Skin of body (tissue), 2 donors: ENCODE results near the gene RBCK1. TPM values are rescaled to one million over a fixed set of nuclear protein-coding genes. Genes with fewer than 3 reads are reported as not detected.
A peak's percentile ranks its signal among the peaks of the same experiment; 100 is the strongest.
"Not testable (repeated sequence)": the region's sequence is repeated elsewhere in the genome, so short reads cannot be mapped to it uniquely, and the experiment has no call there.

Source experiments
- DNase-seq: peaks from one replicate; lab custom pipeline; 2025; lab: John Stamatoyannopoulos, UW
- total RNA-seq: library from RNA; depleted of rRNA; stranded (reverse); fragments of >200 nt; gene quantifications from one replicate; pipeline ENCODE4 v1.2.3, GENCODE V29; 2014

Gene RBCK1
- total RNA-seq, 1 donor from 2014 or later, result 34.0 TPM

DNA sequence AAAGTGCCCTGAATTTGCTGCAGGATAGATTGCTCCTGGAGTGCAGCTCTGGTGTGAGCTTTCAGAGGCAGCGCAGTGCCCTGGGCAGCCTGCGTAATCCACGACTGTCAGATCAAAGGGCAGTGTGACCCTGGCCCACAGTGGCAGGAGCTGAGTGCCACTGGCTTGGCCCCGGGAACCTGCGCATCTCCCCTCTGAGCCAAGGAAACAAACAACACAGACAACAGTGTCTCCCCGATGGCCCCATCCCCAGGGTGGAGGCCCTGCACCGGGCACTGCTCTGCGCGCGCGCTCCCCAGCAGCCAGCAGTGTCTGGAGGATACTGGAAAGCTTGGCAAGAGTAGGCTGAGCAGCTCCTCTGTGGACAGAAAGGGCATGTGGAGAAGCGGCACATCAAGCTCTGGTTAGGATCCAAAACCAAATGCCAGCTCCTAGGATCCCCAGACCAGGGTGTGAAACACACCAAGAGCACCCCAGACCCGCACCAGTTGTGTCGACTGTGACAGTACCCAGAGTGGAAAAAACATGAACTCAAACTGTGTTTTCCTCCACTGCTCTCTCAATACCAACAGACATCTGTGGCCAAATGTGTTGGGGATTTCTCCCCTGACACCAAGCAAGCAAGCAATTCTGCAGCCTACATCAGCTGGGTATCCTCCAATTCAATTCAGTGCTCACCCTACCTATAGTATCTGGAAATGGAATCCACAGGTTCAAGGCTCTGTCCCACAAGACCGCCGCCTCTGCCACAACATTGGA, 26.7 kb downstream of the RBCK1 start:
- DNase-seq, result no peak

GRCh38 chr20:435558-435957, 27.5 kb downstream of the RBCK1 start:
- no peak for DNase-seq

- no peak for DNase-seq
Observed at GRCh38 chr20:436476-436875, 28.4 kb downstream of the RBCK1 start.

DNA sequence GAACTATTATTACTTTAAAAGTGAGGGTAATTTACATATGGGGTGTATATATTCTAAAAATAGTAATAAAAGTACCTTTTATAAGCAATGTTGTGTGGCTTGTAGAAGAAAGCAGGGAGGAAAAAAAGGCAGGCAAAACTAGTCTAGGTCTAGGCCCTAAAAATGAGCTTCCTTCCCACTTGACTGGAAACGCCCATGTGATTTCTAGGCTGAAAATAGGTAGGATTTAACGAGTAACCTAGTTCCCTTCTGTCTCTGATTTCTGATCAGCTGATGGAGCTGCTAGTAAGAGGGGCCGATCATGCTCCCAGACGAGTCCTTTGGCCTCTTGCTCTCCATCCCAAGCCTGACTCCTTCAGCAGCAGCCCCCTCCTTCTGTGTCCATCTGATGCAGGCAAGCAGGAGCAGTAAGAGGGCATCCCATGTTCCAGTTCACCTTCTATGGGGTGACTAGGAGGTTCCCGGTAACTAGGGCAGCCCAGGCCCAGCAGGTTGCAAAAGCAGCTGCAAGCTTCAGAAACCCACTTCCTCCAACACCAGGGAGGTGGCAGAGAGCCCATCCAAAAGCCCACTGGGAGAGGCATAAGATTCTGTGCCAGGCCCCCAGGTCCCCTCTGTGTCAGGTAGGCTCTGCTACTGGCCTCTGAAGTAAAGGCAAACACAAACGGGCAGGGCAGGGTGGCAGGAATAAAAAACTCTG, 29.8 kb downstream of the RBCK1 start:
- DNase-seq, result no peak

GRCh38 chr20:438571-439469, 30.7 kb downstream of the RBCK1 start:
- DNase-seq, result no peak

GRCh38 chr20:440148-440547, 32.0 kb downstream of the RBCK1 start:
- no peak for DNase-seq

DNA sequence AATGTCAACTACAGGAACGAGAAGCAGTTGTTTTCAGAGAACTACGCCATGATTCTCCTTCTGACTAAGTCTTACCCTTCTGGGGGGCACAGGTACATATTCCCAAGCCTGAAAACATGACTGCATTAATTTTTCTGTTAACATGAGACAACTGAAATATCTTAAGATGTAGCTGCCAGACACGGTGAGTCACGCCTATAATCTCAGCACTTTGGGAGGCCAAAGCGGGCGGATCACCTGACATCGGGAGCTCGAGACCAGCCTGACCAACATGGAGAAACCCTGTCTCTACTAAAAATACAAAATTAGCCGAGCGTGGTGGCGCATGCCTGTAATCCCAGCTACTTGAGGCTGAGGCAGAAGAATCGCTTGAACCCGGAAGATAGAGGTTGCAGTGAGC, 32.5 kb downstream of the RBCK1 start:
- no peak for DNase-seq

GRCh38 chr20:443223-443775, 35.2 kb downstream of the RBCK1 start:
- no peak for DNase-seq

- no peak for DNase-seq
Observed at GRCh38 chr20:444117-444516, 36.0 kb downstream of the RBCK1 start.

GRCh38 chr20:444862-445426, 36.8 kb downstream of the RBCK1 start:
- no peak for DNase-seq

- DNase-seq, result no peak
Observed at GRCh38 chr20:445514-446336, 37.6 kb downstream of the RBCK1 start.

GRCh38 chr20:452021-452420, 43.9 kb downstream of the RBCK1 start:
- DNase-seq, result not testable (repeated sequence)

DNA sequence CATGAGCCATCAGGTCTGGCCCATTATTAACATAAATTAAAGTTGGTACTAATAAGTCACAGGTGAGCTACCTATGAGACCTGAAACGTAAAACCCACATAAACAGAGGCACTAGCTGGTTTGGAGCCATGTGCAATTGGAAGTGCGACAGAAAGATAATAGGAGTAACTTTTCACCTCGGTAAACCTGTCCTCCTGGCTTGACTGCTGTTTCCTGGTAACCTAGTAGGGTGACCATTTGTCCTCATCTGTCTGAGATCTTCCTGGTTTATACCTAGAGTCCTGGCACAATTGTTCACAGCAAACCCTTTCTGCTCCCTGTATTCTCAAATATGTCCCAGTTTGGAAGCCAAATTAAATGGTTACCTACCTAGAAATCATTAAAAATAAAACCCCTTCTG, 46.9 kb downstream of the RBCK1 start:
- no peak for DNase-seq

GRCh38 chr20:458776-459175, 50.7 kb downstream of the RBCK1 start:
- no peak for DNase-seq

GRCh38 chr20:460180-460579, 52.1 kb downstream of the RBCK1 start:
- DNase-seq, result no peak

GRCh38 chr20:460707-461106, 52.6 kb downstream of the RBCK1 start:
- no peak for DNase-seq

DNA sequence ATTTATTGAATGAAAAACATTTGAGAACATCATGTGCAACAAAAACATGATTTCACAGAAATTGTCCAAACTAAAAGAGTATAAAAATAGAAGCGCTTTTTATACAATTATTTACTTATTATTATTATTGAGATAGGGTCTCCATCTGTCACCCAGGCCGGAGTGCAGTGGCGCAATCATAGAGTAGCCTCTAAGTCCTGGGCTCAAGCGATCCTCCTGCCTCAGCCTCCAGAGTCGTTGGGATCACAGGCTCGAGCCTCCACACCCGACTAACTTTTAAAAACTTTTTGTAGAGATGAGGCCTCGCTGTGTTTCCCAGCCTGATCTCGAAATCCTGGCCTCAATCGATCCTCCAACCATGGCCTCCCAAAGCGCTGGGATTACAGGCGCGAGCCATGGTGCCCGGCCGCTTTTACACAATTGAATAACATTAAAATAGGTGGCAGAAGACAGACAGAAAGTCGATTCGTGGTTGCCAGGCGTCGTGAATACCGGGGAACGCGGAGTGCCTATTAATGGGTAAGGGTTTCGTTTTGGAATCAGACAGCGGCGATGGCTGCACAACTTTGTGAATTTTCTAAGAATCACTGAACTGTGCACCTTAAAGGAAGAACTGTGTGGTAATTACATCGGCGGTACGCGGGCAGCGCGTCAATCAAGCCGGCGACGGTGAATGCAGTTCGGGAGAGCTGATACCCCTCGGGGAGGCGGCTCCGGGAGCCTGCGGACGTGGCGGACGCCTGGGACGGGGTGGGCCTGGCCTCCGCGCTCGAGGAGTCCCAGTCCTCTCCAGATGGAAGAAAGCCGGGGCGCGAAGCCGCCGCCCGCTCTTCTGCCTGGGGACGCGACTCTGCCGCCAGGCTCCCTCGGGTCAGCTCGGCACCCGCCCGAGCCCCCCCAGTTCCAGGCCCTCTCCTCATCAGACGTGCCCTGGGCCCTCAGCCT, 53.4 kb downstream of the RBCK1 start:
- no peak for DNase-seq

DNA sequence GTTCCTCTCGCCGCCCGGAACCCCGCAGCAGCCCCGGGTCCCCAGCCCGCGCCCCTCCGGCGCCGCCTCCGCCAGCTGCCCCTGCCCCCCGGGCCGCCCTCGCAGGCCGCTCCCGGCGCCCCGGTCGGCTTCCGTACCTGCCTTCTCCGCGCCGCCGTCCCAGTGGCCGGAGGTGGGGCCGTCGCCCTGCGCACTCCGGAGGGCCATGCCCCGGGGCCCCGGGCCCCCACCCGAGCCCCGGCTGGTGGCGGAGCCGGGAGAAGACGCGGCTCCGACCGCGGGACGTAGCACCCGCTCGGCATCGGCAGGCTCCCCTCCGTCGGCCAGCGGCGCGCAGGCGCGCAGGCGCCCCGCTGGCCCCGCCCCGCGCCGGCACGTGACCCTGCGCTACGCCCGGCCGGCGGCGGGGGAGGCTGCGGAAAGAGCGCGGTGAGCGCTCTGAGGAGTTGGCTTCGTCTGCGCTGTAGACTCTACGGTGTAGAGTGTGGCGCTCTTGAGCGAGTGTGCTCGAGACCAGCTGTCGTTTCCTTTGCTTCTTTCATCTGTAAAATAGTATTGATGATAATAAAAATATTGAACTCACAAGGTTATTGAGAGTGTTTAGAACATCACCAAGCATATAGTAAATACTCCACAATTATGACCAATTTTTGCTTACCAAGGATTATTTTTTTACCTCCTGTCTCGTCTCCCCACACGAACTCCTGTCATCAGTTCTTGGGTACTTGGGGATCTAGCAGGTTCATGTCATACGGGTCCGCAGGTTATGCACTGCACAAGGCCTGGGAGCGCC, 54.3 kb downstream of the RBCK1 start, which contains the start of gene TBC1D20:
TSS of gene TBC1D20 (minus strand) at position 335 of the 793 bp plus-strand sequence. CDS start at position 207, 128 bp downstream.
- DNase-seq, result peak; percentile 85
